ENCODE data around the gene DACT3. TPM values are rescaled to one million over a fixed set of nuclear protein-coding genes. Genes with fewer than 3 reads are reported as not detected.

The DACT3 gene
- polyA plus RNA-seq, 1 experiment = 7.1 TPM

- POLR2A ChIA-PET = interaction anchor here (0.6 kb wide), 1 partner anchor 145 kb away, joined by 9 read pairs; no protein-coding TSS in a partner anchor
- TF ChIP-seq CTCF (IDR thresholded peaks at IDR 0.05; ENCODE audit: insufficient read depth, low read depth, low read length) = no peak
- CTCF ChIA-PET = interaction anchor here (0.6 to 22.7 kb wide), 8 partner anchors 11 to 71 kb away, joined by 3 to 347 read pairs (median 4); partner anchors contain the start of genes DACT3 and GNG8
- H3K4me3 ChIP-seq (ENCODE audit: low read depth, low read length) = peak overlapping the region; percentile 99
- H3K27me3 ChIP-seq (ENCODE audit: control insufficient read depth, insufficient read depth, low read length) = peaks cover 1% of the 10 kb centered on the region; the same call in 1 of the 2 replicates
- no peak for DNase-seq (ENCODE audit: low read depth)
- H3K36me3 ChIP-seq (ENCODE audit: control insufficient read depth, insufficient read depth, low read length) = no peaks in the 10 kb centered on the region
Measured at GRCh38 chr19:46599716-46600373, 61.1 kb downstream of the DACT3 start.

DNA sequence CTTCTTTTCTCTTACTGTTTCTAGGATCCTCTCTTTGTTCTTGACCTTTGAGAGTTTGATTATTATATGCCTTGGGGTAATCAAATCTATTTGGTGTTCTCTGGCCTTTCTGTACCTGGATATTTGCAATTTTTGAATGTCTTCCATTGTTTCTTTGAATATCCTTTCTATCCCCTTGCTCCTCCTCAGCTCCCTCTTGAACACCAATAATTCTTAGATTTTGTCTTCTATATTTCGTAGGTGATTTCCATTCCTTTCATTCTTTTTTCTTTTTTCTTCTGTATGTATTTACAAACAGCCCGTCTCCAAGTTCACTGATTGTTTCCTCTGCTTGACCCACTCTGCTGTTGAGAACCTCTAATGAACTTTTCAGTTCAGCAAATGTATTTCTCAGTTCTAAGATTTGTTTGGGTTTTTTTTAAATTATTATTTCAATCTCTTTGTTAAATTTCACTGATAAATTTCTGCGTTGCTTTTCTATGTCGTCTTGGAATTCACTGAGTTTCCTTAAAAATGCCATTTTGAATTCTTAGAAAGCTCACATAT is 62.5 kb downstream of the DACT3 start:
- H3K27me3 ChIP-seq (ENCODE audit: control insufficient read depth, insufficient read depth, low read length) = peaks cover 1% of the 10 kb centered on the region; the same call in 1 of the 2 replicates
- POLR2A ChIA-PET = no interaction called here
- H3K4me3 ChIP-seq (ENCODE audit: low read depth, low read length) = no peak overlapping the region
- no peaks in the 10 kb centered on the region for H3K36me3 ChIP-seq (ENCODE audit: control insufficient read depth, insufficient read depth, low read length)
- no peak for TF ChIP-seq CTCF (IDR thresholded peaks at IDR 0.05; ENCODE audit: insufficient read depth, low read depth, low read length)
- DNase-seq (ENCODE audit: low read depth) = no peak
- CTCF ChIA-PET = interaction anchor here (0.9 to 1.6 kb wide), 3 partner anchors 61 to 90 kb away, joined by 3 to 5 read pairs (median 4); no protein-coding TSS in a partner anchor

Small RNA genes within 50 kb of the gene (small RNA-seq; reads per million reads assigned to genes)
- gene MIR320E (ENCODE audit: insufficient read length, low read depth, low replicate concordance) (not detected), gene RN7SL364P (ENCODE audit: insufficient read length, low read depth, low replicate concordance) (not detected)

Other genes with a start within 250 kb of the DACT3 start
- 6.9 and 7.7 TPM in 2 replicates for gene CCDC8, start 247.6 kb downstream of the DACT3 start, polyA plus RNA-seq (2011; rRNA removed)
- 0.02 TPM in 1 of 2 replicates, not detected in the other for gene PNMA8C, start 232.2 kb downstream of the DACT3 start, polyA plus RNA-seq (2011; rRNA removed)
- 0.65 and 0.74 TPM in 2 replicates for gene PNMA8A, start 189.6 kb downstream of the DACT3 start, polyA plus RNA-seq (2011; rRNA removed)
- gene PNMA8B, start 165.3 kb downstream of the DACT3 start, polyA plus RNA-seq (2011; rRNA removed) = 0.15 and 0.17 TPM in 2 replicates
- 516 and 517 TPM in 2 replicates for gene CALM3, start 59.9 kb downstream of the DACT3 start, polyA plus RNA-seq (2011; rRNA removed)
- gene PTGIR, start 36.1 kb downstream of the DACT3 start, polyA plus RNA-seq (2011; rRNA removed) = 16.9 and 27.8 TPM in 2 replicates
- not detected in 2 replicates for gene GNG8, start 25.0 kb downstream of the DACT3 start, polyA plus RNA-seq (2011; rRNA removed)
- gene PRKD2, start 55.9 kb upstream of the DACT3 start, polyA plus RNA-seq (2011; rRNA removed) = 11.4 and 19.4 TPM in 2 replicates
- gene FKRP, start 84.9 kb upstream of the DACT3 start, polyA plus RNA-seq (2011; rRNA removed) = 12.6 and 15.1 TPM in 2 replicates
- gene STRN4, start 85.3 kb upstream of the DACT3 start, polyA plus RNA-seq (2011; rRNA removed) = 40.5 and 78.6 TPM in 2 replicates
- 409 and 506 TPM in 2 replicates for gene SLC1A5, start 127.4 kb upstream of the DACT3 start, polyA plus RNA-seq (2011; rRNA removed)
- gene AP2S1, start 189.7 kb upstream of the DACT3 start, polyA plus RNA-seq (2011; rRNA removed) = 181 and 244 TPM in 2 replicates
- 30.1 and 36.8 TPM in 2 replicates for gene ARHGAP35, start 199.8 kb upstream of the DACT3 start, polyA plus RNA-seq (2011; rRNA removed)